Caco-2 (cell line): Measurements from ENCODE around the gene RASGRF2. TPM values are rescaled to one million over a fixed set of nuclear protein-coding genes. Genes with fewer than 3 reads are reported as not detected.

ENCODE experiments used
- BruUV-seq: library from RNA; stranded (reverse); fragments of 400-500 nt; replicated peaks from 2 replicates; lab custom pipeline; 2021; lab: Mats Ljungman, UMichigan
- CTCF ChIA-PET: fragments of 300-600 bp; sonication (Branson Sonifier 250); formaldehyde crosslinking; loops from one replicate; lab custom pipeline; 2022; ENCODE audit warnings: antibody characterized with exemption; lab: Charles Lee
- POLR2A ChIA-PET: fragments of 300-600 bp; sonication (Branson Sonifier 250); formaldehyde crosslinking; loops from one replicate; lab custom pipeline; 2022; ENCODE audit warnings: antibody characterized with exemption; lab: Charles Lee
- DNase-seq, 2 experiments: peaks; one replicate each; pipeline versions ENCODE4 v3.0.0 to v3.0.0-alpha.2; 2020 to 2022
- H3K27me3 ChIP-seq: replicated peaks from 2 replicates; pipeline ENCODE4 v1.6.0; 2011; ENCODE audit warnings: low read length; ENCODE audit not compliant: control insufficient read depth, insufficient read depth
- H3K36me3 ChIP-seq: 2 replicates; pipeline ENCODE4 v1.5.1; 2011; ENCODE audit warnings: low read length; ENCODE audit not compliant: control insufficient read depth, insufficient read depth
- H3K4me1 ChIP-seq: fragments of 250-450 bp; sonication (Bioruptor Pico); 2 replicates; pipeline ENCODE4 v1.5.1; 2020; ENCODE audit warnings: mild to moderate bottlenecking
- H3K4me3 ChIP-seq: 2 replicates; pipeline ENCODE4 v1.5.1; 2011; ENCODE audit warnings: low read depth, mild to moderate bottlenecking, control low read depth, low read length
- H3K9me3 ChIP-seq: fragments of 250-450 bp; sonication (Bioruptor Pico); 2 replicates; pipeline ENCODE4 v1.5.1; 2020; ENCODE audit warnings: mild to moderate bottlenecking, moderate library complexity
- H3K27ac Mint-ChIP-seq: one replicate; pipeline ENCODE4 v1.8.0; 2022; ENCODE audit warnings: mixed read lengths; ENCODE audit not compliant: unreplicated experiment
- H3K27me3 Mint-ChIP-seq: one replicate; pipeline ENCODE4 v1.8.0; 2022; ENCODE audit warnings: mixed read lengths; ENCODE audit not compliant: insufficient read depth, unreplicated experiment
- H3K36me3 Mint-ChIP-seq: one replicate; pipeline ENCODE4 v1.8.0; 2022; ENCODE audit warnings: mild to moderate bottlenecking, mixed read lengths; ENCODE audit not compliant: insufficient read depth, unreplicated experiment
- H3K4me1 Mint-ChIP-seq: one replicate; pipeline ENCODE4 v1.8.0; 2022; ENCODE audit warnings: low read depth, mixed read lengths; ENCODE audit not compliant: unreplicated experiment
- H3K4me3 Mint-ChIP-seq: one replicate; pipeline ENCODE4 v1.8.0; 2022; ENCODE audit warnings: mild to moderate bottlenecking, moderate library complexity, mixed read lengths; ENCODE audit not compliant: unreplicated experiment
- H3K9me3 Mint-ChIP-seq: one replicate; pipeline ENCODE4 v1.8.0; 2022; ENCODE audit warnings: mixed read lengths; ENCODE audit not compliant: unreplicated experiment
- intact Hi-C: fragments of 100-400 bp; cut with micrococcal nuclease; formaldehyde crosslinking; loops from one replicate; pipeline ENCODE4 v1.10.0; 2022; ENCODE audit not compliant: unreplicated experiment
- total RNA-seq: library from RNA; stranded (reverse); gene quantifications from 2 replicates; pipeline ENCODE4 v1.2.3, GENCODE V29; 2022
- TF ChIP-seq, protein P1 (sequence below), 2 experiments: fragments of 200-600 bp in 1 of 2; IDR thresholded peaks; 1 replicate in 1 of 2; 2 replicates in 1 of 2; pipeline versions ENCODE4 v1.5.1 to v1.8.0; 2011 to 2022; ENCODE audit warnings: antibody characterized with exemption in 1 of 2, control low read depth in 1 of 2, inconsistent platforms in 1 of 2, low read depth in 1 of 2, low read length in 1 of 2, mild to moderate bottlenecking in 1 of 2, moderate library complexity in 1 of 2; ENCODE audit not compliant: insufficient read depth in 1 of 2, severe bottlenecking in 1 of 2, unreplicated experiment in 1 of 2

The RASGRF2 gene
- total RNA-seq, 1 experiment from 2014 or later = 23.1 TPM

DNA sequence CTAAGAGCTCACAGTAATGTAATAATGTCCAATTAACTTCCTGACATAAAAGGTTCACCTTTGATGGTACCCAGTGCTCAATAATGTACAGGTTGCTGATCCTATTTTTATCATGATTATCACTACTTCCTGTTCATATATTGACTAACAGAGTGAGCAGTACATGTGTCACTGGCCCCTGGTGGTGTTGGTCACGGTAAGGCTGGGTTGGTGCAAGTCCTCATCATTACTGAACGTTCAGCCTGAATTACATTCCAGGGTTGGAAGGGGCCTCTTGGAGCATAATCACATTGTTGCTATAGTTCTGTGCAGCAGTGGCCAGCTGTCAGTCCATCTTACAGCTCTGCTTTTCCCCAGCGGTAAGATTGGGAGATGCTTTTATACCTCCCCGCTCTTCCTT is 248.7 kb downstream of the RASGRF2 start:
- H3K27ac Mint-ChIP-seq = no peak overlapping the region
- no TSS peak for BruUV-seq
- ChIA-PET CTCF (no interaction called here), POLR2A (no interaction called here)
- no peak overlapping the region for H3K4me3 Mint-ChIP-seq
- intact Hi-C loops = no loop called here
- H3K4me1 ChIP-seq = no peaks in the 10 kb centered on the region
- no peak overlapping the region for H3K4me3 ChIP-seq
- TF ChIP-seq, protein P1, sequence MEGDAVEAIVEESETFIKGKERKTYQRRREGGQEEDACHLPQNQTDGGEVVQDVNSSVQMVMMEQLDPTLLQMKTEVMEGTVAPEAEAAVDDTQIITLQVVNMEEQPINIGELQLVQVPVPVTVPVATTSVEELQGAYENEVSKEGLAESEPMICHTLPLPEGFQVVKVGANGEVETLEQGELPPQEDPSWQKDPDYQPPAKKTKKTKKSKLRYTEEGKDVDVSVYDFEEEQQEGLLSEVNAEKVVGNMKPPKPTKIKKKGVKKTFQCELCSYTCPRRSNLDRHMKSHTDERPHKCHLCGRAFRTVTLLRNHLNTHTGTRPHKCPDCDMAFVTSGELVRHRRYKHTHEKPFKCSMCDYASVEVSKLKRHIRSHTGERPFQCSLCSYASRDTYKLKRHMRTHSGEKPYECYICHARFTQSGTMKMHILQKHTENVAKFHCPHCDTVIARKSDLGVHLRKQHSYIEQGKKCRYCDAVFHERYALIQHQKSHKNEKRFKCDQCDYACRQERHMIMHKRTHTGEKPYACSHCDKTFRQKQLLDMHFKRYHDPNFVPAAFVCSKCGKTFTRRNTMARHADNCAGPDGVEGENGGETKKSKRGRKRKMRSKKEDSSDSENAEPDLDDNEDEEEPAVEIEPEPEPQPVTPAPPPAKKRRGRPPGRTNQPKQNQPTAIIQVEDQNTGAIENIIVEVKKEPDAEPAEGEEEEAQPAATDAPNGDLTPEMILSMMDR (IDR thresholded peaks at IDR 0.05; ENCODE audit: insufficient read depth in 1 of 2, low read depth in 1 of 2, low read length in 1 of 2, severe bottlenecking in 1 of 2, unreplicated experiment in 1 of 2) = no peak
- no peak for DNase-seq
- H3K27me3 ChIP-seq = no peaks in the 10 kb centered on the region
- H3K36me3 ChIP-seq = no peaks in the 10 kb centered on the region
- H3K27me3 Mint-ChIP-seq = no peaks in the 10 kb centered on the region
- no peaks in the 10 kb centered on the region for H3K9me3 Mint-ChIP-seq
- peaks cover 11% of the 10 kb centered on the region for H3K36me3 Mint-ChIP-seq
- H3K4me1 Mint-ChIP-seq = no peaks in the 10 kb centered on the region
- no peaks in the 10 kb centered on the region for H3K9me3 ChIP-seq

DNA sequence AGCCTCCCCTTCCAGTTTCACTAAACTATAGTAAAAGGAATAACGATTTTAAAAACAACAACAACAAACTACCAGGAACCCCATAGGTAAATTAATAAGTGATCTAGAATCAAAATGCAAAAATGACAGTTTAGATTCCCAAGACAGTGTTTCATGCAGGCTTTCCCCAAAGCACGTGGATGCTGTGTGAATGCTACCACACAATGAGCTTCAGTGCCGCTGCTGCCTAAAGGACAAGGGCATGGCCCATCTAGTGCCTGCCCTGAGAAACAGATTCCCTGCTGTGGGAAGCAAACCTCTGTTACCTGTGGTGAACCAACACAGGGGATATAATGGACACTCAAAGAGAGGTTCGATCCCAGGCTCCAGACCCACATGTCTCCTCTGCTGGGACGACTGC is 249.2 kb downstream of the RASGRF2 start:
- intact Hi-C loops = no loop called here
- CTCF ChIA-PET = no interaction called here
- Histone ChIP-seq H3K27me3 (no peaks in the 10 kb centered on the region), H3K4me3 (no peak overlapping the region), H3K4me1 (no peaks in the 10 kb centered on the region), H3K9me3 (no peaks in the 10 kb centered on the region), H3K36me3 (no peaks in the 10 kb centered on the region)
- TF ChIP-seq, protein P1 (IDR thresholded peaks at IDR 0.05; ENCODE audit: insufficient read depth in 1 of 2, low read depth in 1 of 2, low read length in 1 of 2, severe bottlenecking in 1 of 2, unreplicated experiment in 1 of 2) = no peak
- DNase-seq = no peak
- POLR2A ChIA-PET = no interaction called here
- peaks cover 11% of the 10 kb centered on the region for H3K36me3 Mint-ChIP-seq
- no peaks in the 10 kb centered on the region for H3K4me1 Mint-ChIP-seq
- no peak overlapping the region for H3K27ac Mint-ChIP-seq
- no TSS peak for BruUV-seq
- no peaks in the 10 kb centered on the region for H3K27me3 Mint-ChIP-seq
- no peaks in the 10 kb centered on the region for H3K9me3 Mint-ChIP-seq
- no peak overlapping the region for H3K4me3 Mint-ChIP-seq

DNA sequence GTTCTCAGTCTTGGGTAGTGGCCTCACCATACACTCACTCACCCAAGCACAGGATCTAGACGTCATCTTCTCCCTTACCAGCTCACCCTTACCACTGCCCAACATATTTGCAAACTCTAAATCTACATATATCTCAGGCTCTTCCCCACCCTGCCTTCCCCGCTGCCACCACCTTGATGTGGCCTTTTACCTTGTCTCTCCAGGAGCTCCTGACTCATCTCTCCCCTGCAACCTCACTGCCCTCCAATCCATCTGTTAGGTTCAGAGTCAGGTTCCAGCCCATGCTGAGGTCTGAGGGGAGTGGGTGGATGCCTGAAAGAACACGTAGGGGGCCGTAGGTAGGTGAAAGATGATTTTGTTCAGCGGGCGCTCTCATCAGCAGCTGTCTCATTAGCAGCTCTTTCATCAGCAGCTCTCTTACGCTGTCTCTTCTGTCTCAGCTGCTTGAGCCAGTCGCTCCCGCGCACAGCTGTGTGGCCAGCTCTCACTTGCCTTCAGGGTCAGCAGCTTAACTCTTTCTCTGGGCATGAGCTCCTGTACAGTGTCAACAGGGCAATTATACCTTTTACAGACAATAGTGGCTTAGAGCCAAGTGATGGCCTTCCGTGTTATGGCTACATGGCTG is 249.8 kb downstream of the RASGRF2 start:
- H3K4me3 ChIP-seq = no peak overlapping the region
- ChIA-PET CTCF (no interaction called here), POLR2A (no interaction called here)
- Mint-ChIP-seq H3K27ac (no peak overlapping the region), H3K4me3 (no peak overlapping the region), H3K9me3 (no peaks in the 10 kb centered on the region), H3K27me3 (no peaks in the 10 kb centered on the region), H3K4me1 (no peaks in the 10 kb centered on the region), H3K36me3 (peaks cover 11% of the 10 kb centered on the region)
- H3K36me3 ChIP-seq = no peaks in the 10 kb centered on the region
- TF ChIP-seq, protein P1 (IDR thresholded peaks at IDR 0.05; ENCODE audit: insufficient read depth in 1 of 2, low read depth in 1 of 2, low read length in 1 of 2, severe bottlenecking in 1 of 2, unreplicated experiment in 1 of 2) = no peak
- DNase-seq = no peak
- no TSS peak for BruUV-seq
- no peaks in the 10 kb centered on the region for H3K27me3 ChIP-seq
- intact Hi-C loops = no loop called here
- H3K9me3 ChIP-seq = no peaks in the 10 kb centered on the region
- H3K4me1 ChIP-seq = no peaks in the 10 kb centered on the region
